Measurements from ENCODE around the gene CASS4.
A peak's percentile ranks its signal among the peaks of the same experiment; 100 is the strongest.

Gene CASS4

GRCh38 chr20:56468316-56469076, 56.4 kb downstream of the CASS4 start, which contains the start of gene RTF2:
Gene RTF2, plus strand, starts transcription at chr20:56468627. Its CDS starts 71 bp downstream, at chr20:56468698.
- TF ChIP-seq, protein P1, sequence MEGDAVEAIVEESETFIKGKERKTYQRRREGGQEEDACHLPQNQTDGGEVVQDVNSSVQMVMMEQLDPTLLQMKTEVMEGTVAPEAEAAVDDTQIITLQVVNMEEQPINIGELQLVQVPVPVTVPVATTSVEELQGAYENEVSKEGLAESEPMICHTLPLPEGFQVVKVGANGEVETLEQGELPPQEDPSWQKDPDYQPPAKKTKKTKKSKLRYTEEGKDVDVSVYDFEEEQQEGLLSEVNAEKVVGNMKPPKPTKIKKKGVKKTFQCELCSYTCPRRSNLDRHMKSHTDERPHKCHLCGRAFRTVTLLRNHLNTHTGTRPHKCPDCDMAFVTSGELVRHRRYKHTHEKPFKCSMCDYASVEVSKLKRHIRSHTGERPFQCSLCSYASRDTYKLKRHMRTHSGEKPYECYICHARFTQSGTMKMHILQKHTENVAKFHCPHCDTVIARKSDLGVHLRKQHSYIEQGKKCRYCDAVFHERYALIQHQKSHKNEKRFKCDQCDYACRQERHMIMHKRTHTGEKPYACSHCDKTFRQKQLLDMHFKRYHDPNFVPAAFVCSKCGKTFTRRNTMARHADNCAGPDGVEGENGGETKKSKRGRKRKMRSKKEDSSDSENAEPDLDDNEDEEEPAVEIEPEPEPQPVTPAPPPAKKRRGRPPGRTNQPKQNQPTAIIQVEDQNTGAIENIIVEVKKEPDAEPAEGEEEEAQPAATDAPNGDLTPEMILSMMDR (IDR thresholded peaks at IDR 0.05; ENCODE audit: low read depth, low read length) = no peak
- H3K4me3 ChIP-seq (ENCODE audit: low read depth, low read length) = peak within 1 kb of the TSS; percentile 94
- no peaks in the 10 kb centered on the region for H3K9me3 ChIP-seq
- peaks cover 7% of the 10 kb centered on the region; the same call in 1 of the 2 replicates for H3K36me3 ChIP-seq
- no peaks in the 10 kb centered on the region for H3K4me1 ChIP-seq
- DNase-seq = peak; percentile 95
- H3K27me3 ChIP-seq = peaks cover 1% of the 10 kb centered on the region; the same call in 1 of the 2 replicates

- TF ChIP-seq, protein P1 (IDR thresholded peaks at IDR 0.05; ENCODE audit: low read depth, low read length) = no peak
- Histone ChIP-seq H3K4me3 (ENCODE audit: low read depth, low read length) (peak overlapping the region; percentile 94), H3K36me3 (peaks cover 13% of the 10 kb centered on the region; the same call in 1 of the 2 replicates), H3K9me3 (no peaks in the 10 kb centered on the region), H3K27me3 (no peaks in the 10 kb centered on the region), H3K4me1 (no peaks in the 10 kb centered on the region)
- no peak for DNase-seq
Measured at GRCh38 chr20:56469077-56469449, 57.0 kb downstream of the CASS4 start.

DNA sequence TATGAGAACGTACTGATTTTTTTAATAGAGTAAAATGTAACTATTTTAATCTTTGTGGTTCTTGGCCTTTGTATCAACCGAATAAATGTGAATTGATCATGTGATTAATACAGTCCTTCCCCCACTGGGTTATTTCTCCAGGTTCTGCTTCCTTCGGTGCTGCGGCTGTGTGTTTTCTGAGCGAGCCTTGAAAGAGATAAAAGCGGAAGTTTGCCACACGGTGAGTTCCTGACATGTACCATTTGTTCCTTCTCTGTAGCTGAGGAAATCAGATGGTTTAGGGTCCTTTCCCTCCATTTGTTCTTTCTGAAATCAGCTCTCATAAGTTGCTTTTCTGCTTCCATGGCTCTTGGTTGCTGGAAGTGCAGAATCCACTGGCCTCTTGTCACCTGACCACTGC, 71.9 kb downstream of the CASS4 start:
- H3K36me3 ChIP-seq = peaks cover 32% of the 10 kb centered on the region
- no peaks in the 10 kb centered on the region for H3K27me3 ChIP-seq
- no peaks in the 10 kb centered on the region for H3K9me3 ChIP-seq
- TF ChIP-seq, protein P1 (IDR thresholded peaks at IDR 0.05; ENCODE audit: low read depth, low read length) = no peak
- no peak for DNase-seq
- H3K4me3 ChIP-seq (ENCODE audit: low read depth, low read length) = no peak overlapping the region
- no peaks in the 10 kb centered on the region for H3K4me1 ChIP-seq

- Histone ChIP-seq H3K4me3 (ENCODE audit: low read depth, low read length) (no peak overlapping the region), H3K4me1 (no peaks in the 10 kb centered on the region), H3K9me3 (no peaks in the 10 kb centered on the region), H3K27me3 (no peaks in the 10 kb centered on the region), H3K36me3 (peaks cover 15% of the 10 kb centered on the region)
- DNase-seq = no peak
- TF ChIP-seq, protein P1 (IDR thresholded peaks at IDR 0.05; ENCODE audit: low read depth, low read length) = no peak
Measured at GRCh38 chr20:56487216-56487615, 75.2 kb downstream of the CASS4 start.

- Histone ChIP-seq H3K27me3 (no peaks in the 10 kb centered on the region), H3K4me3 (ENCODE audit: low read depth, low read length) (no peak overlapping the region), H3K4me1 (no peaks in the 10 kb centered on the region), H3K36me3 (peaks cover 15% of the 10 kb centered on the region), H3K9me3 (no peaks in the 10 kb centered on the region)
- DNase-seq = no peak
- TF ChIP-seq, protein P1 (IDR thresholded peaks at IDR 0.05; ENCODE audit: low read depth, low read length) = no peak
Measured at GRCh38 chr20:56488566-56488965, 76.5 kb downstream of the CASS4 start.

DNA sequence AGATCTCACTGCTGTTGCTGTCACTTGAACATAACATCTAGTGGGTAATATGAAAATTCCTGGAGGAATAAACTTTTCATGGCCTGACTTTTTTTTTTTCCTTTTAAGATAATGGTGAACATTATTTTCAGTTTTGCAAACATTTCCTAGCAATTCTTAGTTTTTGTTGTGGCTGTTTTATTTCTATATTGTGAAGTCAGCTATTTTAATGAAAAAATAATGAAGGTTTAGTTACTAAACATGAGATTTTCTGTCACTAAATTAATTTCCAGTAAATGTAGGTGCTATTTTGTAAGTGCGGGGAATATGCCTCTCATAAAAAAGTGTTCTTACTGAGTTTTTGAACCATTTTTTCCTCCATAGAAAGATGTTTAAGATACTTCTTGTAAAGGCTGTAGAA, 89.1 kb downstream of the CASS4 start:
- TF ChIP-seq, protein P1 (IDR thresholded peaks at IDR 0.05; ENCODE audit: low read depth, low read length) = no peak
- no peak overlapping the region for H3K4me3 ChIP-seq (ENCODE audit: low read depth, low read length)
- peaks cover 10% of the 10 kb centered on the region for H3K36me3 ChIP-seq
- no peaks in the 10 kb centered on the region for H3K9me3 ChIP-seq
- H3K4me1 ChIP-seq = no peaks in the 10 kb centered on the region
- no peaks in the 10 kb centered on the region for H3K27me3 ChIP-seq
- no peak for DNase-seq
